ENCODE measurements around the gene HOXB13. TPM values are rescaled to one million over a fixed set of nuclear protein-coding genes. Genes with fewer than 3 reads are reported as not detected.

Gene HOXB13
- polyA plus RNA-seq, 1 experiment = not detected

DNA sequence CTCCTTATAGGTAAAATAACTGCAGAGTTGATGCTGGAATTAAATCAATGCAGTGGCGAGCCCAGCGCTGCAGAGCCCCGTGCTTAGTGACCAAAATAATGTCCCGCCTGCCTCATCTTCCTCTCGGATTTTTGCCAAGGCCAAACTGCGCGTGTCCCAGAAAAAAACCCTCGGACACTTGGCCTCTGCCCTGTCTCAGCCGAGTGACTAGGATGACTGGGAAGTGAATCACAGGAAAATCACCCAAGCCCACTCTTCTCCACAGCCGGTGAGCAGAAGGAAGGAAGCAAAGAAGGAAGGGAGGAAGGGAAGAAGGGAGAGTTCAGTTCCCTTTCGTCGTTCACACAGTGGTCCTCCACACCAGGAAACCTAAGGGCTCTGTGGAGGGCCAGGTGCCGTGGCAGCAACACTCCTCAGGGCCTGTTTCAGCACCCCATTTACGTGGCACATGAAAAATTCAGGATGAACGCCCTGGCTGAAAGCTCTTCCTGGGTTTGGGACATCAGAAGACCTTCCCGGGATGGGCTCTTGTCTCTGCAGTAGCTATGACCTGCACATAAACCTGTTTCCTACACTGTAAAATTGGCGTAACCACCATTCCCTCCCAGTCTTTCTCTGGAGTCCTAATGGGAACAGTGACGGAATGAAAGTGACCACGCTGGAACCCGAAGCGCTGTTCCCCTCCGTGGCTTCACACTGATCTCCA lies 25.4 kb upstream of the HOXB13 start:
- H3K27me3 ChIP-seq (ENCODE audit: control insufficient read depth, insufficient read depth, low read length) = peaks cover 88% of the 10 kb centered on the region
- no peak for DNase-seq (ENCODE audit: low read depth, low spot score)
- no peak overlapping the region for H3K4me3 ChIP-seq (ENCODE audit: low read depth, low read length)
- TF ChIP-seq, protein P1, sequence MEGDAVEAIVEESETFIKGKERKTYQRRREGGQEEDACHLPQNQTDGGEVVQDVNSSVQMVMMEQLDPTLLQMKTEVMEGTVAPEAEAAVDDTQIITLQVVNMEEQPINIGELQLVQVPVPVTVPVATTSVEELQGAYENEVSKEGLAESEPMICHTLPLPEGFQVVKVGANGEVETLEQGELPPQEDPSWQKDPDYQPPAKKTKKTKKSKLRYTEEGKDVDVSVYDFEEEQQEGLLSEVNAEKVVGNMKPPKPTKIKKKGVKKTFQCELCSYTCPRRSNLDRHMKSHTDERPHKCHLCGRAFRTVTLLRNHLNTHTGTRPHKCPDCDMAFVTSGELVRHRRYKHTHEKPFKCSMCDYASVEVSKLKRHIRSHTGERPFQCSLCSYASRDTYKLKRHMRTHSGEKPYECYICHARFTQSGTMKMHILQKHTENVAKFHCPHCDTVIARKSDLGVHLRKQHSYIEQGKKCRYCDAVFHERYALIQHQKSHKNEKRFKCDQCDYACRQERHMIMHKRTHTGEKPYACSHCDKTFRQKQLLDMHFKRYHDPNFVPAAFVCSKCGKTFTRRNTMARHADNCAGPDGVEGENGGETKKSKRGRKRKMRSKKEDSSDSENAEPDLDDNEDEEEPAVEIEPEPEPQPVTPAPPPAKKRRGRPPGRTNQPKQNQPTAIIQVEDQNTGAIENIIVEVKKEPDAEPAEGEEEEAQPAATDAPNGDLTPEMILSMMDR (IDR thresholded peaks at IDR 0.05; ENCODE audit: low read depth, low read length) = no peak
- ChIA-PET POLR2A (no interaction called here), CTCF (no interaction called here)
- peaks cover 13% of the 10 kb centered on the region; the same call in 1 of the 2 replicates for H3K9me3 ChIP-seq (ENCODE audit: control insufficient read depth, insufficient read depth, low read length)
- no peak overlapping the region for H3K27ac ChIP-seq (ENCODE audit: low read depth, low read length)

DNA sequence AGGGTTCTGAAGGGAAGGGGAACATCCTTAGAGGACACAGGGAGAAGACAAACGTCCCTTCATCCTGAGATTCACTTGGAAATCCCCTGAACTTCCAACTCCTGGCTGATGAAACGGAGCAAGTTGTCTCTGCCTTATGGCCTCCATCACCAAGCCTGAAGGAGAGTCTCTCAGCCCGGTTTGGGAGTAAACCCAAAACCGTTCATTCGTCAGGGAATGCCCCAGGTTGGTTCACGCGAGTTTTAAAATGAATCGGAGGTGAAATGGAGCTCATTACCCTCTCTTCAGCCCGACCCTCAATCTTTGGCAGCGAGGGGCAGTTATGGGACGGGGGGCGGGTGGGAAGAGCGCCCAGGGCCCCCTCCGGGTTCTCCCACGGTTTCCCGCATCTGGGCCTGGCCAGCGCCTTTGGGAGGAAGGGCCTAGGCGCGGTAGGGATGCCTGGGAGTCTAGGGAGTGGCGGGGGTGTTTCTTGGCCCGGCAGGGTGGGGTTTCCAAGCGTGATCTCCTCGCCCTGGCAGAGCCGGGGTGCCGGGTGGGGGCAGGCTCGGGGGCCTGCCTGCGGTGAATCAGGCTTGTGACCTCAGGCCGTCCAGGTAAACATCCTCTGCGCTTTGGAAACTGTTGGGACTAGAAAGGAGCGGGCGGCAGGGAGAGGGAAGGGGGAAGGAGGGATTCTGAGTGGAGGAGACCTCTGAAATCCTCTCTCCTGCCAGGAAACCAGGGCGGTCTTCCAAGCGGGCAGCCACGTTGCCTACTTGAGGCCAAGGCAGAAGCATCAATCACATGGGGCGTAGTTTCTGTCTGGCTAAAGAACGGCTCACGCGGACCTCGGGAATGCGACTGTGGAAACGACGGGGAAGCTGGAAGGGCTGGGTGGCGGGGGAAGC lies 24.1 kb upstream of the HOXB13 start:
- POLR2A ChIA-PET = no interaction called here
- TF ChIP-seq, protein P1 (IDR thresholded peaks at IDR 0.05; ENCODE audit: low read depth, low read length) = no peak

DNA sequence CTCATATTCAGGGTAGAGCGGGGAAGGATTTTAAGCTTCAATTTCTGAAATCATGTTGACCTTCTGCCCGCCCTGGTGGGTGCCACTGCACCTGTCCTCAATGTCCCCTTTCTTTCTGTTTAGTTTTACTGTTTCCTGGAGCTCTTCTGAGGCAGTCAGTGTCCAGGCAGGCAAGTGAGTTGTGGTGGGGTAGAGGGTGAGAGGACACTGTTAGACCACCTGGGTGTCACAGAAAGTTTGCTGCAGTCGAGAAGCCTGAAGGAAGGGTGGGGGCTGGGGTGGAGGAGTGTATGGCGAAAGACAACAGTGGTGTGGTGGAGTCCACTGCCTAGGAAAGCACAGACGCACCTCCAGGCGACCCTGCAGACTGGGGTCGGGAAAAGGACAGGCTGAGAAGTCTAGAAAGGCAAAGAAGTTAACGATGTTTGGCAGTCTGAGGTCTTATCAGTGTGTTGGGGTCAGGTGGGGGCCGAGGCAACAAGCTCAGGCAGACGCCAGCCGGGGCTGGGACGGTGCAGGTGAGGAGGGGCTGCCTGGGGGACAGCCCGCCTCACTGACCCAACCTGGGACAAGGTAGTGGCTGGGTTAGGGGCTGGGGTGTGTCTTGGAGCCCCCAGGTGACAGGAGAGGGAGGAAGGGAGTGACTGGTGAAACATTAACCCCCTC lies 23.3 kb upstream of the HOXB13 start:
- Histone ChIP-seq H3K27me3 (ENCODE audit: control insufficient read depth, insufficient read depth, low read length) (peaks cover 96% of the 10 kb centered on the region), H3K27ac (ENCODE audit: low read depth, low read length) (no peak overlapping the region), H3K4me3 (ENCODE audit: low read depth, low read length) (no peak overlapping the region), H3K9me3 (ENCODE audit: control insufficient read depth, insufficient read depth, low read length) (peaks cover 18% of the 10 kb centered on the region; the same call in 1 of the 2 replicates)
- TF ChIP-seq, protein P1 (IDR thresholded peaks at IDR 0.05; ENCODE audit: low read depth, low read length) = no peak
- DNase-seq (ENCODE audit: low read depth, low spot score) = no peak
- ChIA-PET CTCF (interaction anchor here (1.2 to 1.4 kb wide), 2 partner anchors 28 to 39 kb away, joined by 3 to 4 read pairs; no protein-coding TSS in a partner anchor), POLR2A (no interaction called here)

More for the DNA sequence above, 24.1 kb upstream of the HOXB13 start:
- CTCF ChIA-PET = no interaction called here
- H3K27me3 ChIP-seq (ENCODE audit: control insufficient read depth, insufficient read depth, low read length) = peaks cover 95% of the 10 kb centered on the region
- DNase-seq (ENCODE audit: low read depth, low spot score) = no peak
- no peak overlapping the region for H3K4me3 ChIP-seq (ENCODE audit: low read depth, low read length)
- H3K27ac ChIP-seq (ENCODE audit: low read depth, low read length) = no peak overlapping the region
- peaks cover 15% of the 10 kb centered on the region; the same call in 1 of the 2 replicates for H3K9me3 ChIP-seq (ENCODE audit: control insufficient read depth, insufficient read depth, low read length)

DNA sequence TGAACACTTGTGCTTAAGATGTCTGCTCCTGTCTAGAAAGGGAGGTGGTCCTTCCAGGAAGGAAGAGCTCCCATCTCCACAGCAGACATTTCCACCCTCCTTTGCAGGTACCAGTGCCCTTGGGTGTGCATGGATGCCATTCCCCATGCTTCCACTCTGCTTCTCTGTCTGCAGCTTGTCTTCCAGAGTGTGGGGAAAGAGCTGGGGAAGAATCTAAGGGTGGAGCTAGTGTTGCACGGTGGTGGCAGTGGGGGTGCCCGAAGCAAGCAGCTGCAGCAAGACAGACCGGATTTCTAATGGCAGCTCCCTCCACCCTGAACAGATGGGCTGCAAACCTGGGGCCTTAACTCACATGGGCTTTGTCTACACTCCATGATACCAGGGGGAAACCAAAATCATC lies 22.6 kb upstream of the HOXB13 start:
- TF ChIP-seq, protein P1 (IDR thresholded peaks at IDR 0.05; ENCODE audit: low read depth, low read length) = no peak
- no peak for DNase-seq (ENCODE audit: low read depth, low spot score)
- POLR2A ChIA-PET = no interaction called here

More for the DNA sequence above, 22.6 kb upstream of the HOXB13 start:
- CTCF ChIA-PET = interaction anchor here (1.2 to 1.4 kb wide), 2 partner anchors 27 to 40 kb away, joined by 3 to 4 read pairs; no protein-coding TSS in a partner anchor
- Histone ChIP-seq H3K9me3 (ENCODE audit: control insufficient read depth, insufficient read depth, low read length) (peaks cover 18% of the 10 kb centered on the region; the same call in 1 of the 2 replicates), H3K27ac (ENCODE audit: low read depth, low read length) (no peak overlapping the region), H3K4me3 (ENCODE audit: low read depth, low read length) (no peak overlapping the region), H3K27me3 (ENCODE audit: control insufficient read depth, insufficient read depth, low read length) (peaks cover 98% of the 10 kb centered on the region)
